Measurements from ENCODE around the gene MRPL54.
"Not testable (repeated sequence)": the region's sequence is repeated elsewhere in the genome, so short reads cannot be mapped to it uniquely, and the experiment has no call there.

DNA sequence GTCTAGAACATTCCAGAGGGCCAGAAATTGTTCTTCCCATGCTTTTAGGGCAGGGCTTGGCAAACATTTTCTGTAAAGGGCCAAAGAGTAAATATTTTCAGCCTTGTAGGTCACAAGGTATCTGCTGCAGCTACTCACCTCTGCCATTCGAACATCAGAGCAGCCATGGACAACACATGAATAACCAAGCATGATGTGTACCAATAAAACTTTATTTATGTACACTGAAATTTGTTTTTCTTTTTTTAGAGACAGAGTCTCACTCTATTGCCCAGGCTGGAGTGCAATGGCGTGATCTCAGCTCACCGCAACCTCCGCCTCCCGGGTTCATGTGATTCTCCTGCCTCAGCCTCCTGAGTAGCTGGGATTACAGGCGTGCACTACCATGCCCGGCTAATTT is 4.8 kb upstream of the MRPL54 start:
- TF ChIP-seq EZH2 (IDR thresholded peaks at IDR 0.05; ENCODE audit: insufficient read depth, poor library complexity, severe bottlenecking); EZH2phosphoT487 (IDR thresholded peaks at IDR 0.05; ENCODE audit: insufficient read depth, low read depth): not testable (repeated sequence)
